Measurements from ENCODE around the gene FAM25G. TPM values are rescaled to one million over a fixed set of nuclear protein-coding genes. Genes with fewer than 3 reads are reported as not detected.

Gene FAM25G
- total RNA-seq, 2 experiments from 2014 or later, result not detected

GRCh38 chr10:47458466-47459154, 32.9 kb downstream of the FAM25G start:
- Mint-ChIP-seq H3K9me3 (no peaks in the 10 kb centered on the region), H3K27ac (no peak overlapping the region), H3K4me1 (ENCODE audit: low read depth) (no peaks in the 10 kb centered on the region), H3K36me3 (ENCODE audit: low read depth) (no peaks in the 10 kb centered on the region), H3K4me3 (no peak overlapping the region), H3K27me3 (no peaks in the 10 kb centered on the region)
- DNase-seq, result no peak
- H3K27me3 ChIP-seq (ENCODE audit: control insufficient read depth in 1 of 2, insufficient read depth in 2 of 2, low read length in 2 of 2), result no peaks in the 10 kb centered on the region
- intact Hi-C loops (cut with DNase I, micrococcal nuclease), result no loop called here
- H3K27ac ChIP-seq (ENCODE audit: low read depth in 1 of 2, low read length in 2 of 2), result no peak overlapping the region
- H3K4me3 ChIP-seq (ENCODE audit: low read length), result no peak overlapping the region
- no peaks in the 10 kb centered on the region for H3K9me3 ChIP-seq (ENCODE audit: control insufficient read depth in 1 of 2, insufficient read depth in 1 of 2, low read length in 2 of 2)
- no peaks in the 10 kb centered on the region for H3K36me3 ChIP-seq (ENCODE audit: insufficient read depth, low read length)
- TF ChIP-seq CTCF (IDR thresholded peaks at IDR 0.05), result no peak
- no peaks in the 10 kb centered on the region for H3K4me1 ChIP-seq (ENCODE audit: insufficient read depth, low read length)
- no peak for ATAC-seq (ENCODE audit: poor library complexity)
- ChIA-PET POLR2A (no interaction called here), CTCF (no interaction called here)

DNA sequence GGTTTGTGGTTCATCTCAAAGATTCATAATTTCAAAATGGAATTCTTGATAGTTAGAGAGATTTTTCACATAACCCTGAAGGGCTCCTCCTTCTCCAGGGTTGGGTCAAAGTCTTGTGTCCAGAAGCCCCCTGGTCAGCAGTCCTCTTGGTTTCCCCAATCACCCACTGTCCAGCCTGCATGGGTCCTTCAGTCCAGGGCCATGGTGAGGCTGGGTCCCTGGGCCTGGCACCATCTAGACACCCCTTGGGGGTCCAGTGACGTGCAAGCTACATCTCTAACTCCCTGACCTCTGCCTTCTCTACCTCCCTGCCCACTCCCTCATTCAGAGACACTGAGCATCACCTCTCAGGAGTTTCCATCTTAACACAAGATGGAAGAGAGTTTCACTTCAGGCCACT, 33.7 kb downstream of the FAM25G start:
- intact Hi-C loops (cut with DNase I, micrococcal nuclease), result no loop called here
- Mint-ChIP-seq H3K4me1 (ENCODE audit: low read depth) (no peaks in the 10 kb centered on the region), H3K4me3 (no peak overlapping the region), H3K36me3 (ENCODE audit: low read depth) (no peaks in the 10 kb centered on the region), H3K27me3 (no peaks in the 10 kb centered on the region), H3K27ac (no peak overlapping the region), H3K9me3 (no peaks in the 10 kb centered on the region)
- Histone ChIP-seq H3K4me3 (ENCODE audit: low read length) (no peak overlapping the region), H3K27me3 (ENCODE audit: control insufficient read depth in 1 of 2, insufficient read depth in 2 of 2, low read length in 2 of 2) (no peaks in the 10 kb centered on the region), H3K4me1 (ENCODE audit: insufficient read depth, low read length) (no peaks in the 10 kb centered on the region), H3K27ac (ENCODE audit: low read depth in 1 of 2, low read length in 2 of 2) (no peak overlapping the region), H3K9me3 (ENCODE audit: control insufficient read depth in 1 of 2, insufficient read depth in 1 of 2, low read length in 2 of 2) (no peaks in the 10 kb centered on the region), H3K36me3 (ENCODE audit: insufficient read depth, low read length) (no peaks in the 10 kb centered on the region)
- DNase-seq, result no peak
- ChIA-PET POLR2A (no interaction called here), CTCF (no interaction called here)
- no peak for TF ChIP-seq CTCF (IDR thresholded peaks at IDR 0.05)
- ATAC-seq (ENCODE audit: poor library complexity), result no peak

GRCh38 chr10:47457528-47457820, 34.0 kb downstream of the FAM25G start:
- CTCF ChIA-PET, result no interaction called here
- H3K4me3 ChIP-seq (ENCODE audit: low read length), result no peak overlapping the region
- no peak overlapping the region for H3K27ac Mint-ChIP-seq
- ATAC-seq (ENCODE audit: poor library complexity) (no peak), DNase-seq (no peak)
- H3K9me3 Mint-ChIP-seq, result no peaks in the 10 kb centered on the region
- no peak overlapping the region for H3K4me3 Mint-ChIP-seq
- POLR2A ChIA-PET, result no interaction called here
- H3K36me3 ChIP-seq (ENCODE audit: insufficient read depth, low read length), result no peaks in the 10 kb centered on the region
- H3K27me3 ChIP-seq (ENCODE audit: control insufficient read depth in 1 of 2, insufficient read depth in 2 of 2, low read length in 2 of 2), result no peaks in the 10 kb centered on the region
- no peaks in the 10 kb centered on the region for H3K4me1 Mint-ChIP-seq (ENCODE audit: low read depth)
- no peaks in the 10 kb centered on the region for H3K36me3 Mint-ChIP-seq (ENCODE audit: low read depth)
- TF ChIP-seq CTCF (IDR thresholded peaks at IDR 0.05), result no peak
- H3K27me3 Mint-ChIP-seq, result no peaks in the 10 kb centered on the region
- H3K4me1 ChIP-seq (ENCODE audit: insufficient read depth, low read length), result no peaks in the 10 kb centered on the region
- intact Hi-C loops (cut with DNase I, micrococcal nuclease), result no loop called here
- H3K9me3 ChIP-seq (ENCODE audit: control insufficient read depth in 1 of 2, insufficient read depth in 1 of 2, low read length in 2 of 2), result no peaks in the 10 kb centered on the region
- H3K27ac ChIP-seq (ENCODE audit: low read depth in 1 of 2, low read length in 2 of 2), result no peak overlapping the region

Measured in CD4-positive, alpha-beta T cell (primary cell).